ENCODE results near the gene ATF4. TPM values are rescaled to one million over a fixed set of nuclear protein-coding genes. Genes with fewer than 3 reads are reported as not detected.

The ATF4 gene
- total RNA-seq, 4 donors from 2014 or later = 222 to 550 (median 280) TPM

DNA sequence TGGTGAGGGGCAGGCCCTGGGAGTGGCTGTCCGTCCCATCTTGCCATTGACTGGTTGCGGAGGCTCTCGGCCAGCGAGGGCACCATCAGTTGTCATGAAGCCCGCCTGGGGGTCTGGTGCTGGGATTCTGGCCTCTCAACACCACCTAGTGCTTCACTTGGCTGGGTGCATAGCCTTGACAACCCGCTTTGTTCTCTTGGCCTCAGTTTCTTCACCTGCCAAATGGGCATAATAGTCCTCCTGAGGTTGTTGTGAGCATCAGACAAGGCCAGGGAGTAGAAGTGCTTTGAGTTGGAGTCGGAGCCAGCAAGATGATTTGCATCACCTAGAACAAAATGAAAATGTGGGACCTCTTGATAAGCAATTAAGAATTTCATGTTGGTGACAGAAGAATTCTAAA lies 48.7 kb downstream of the ATF4 start:
- H3K4me1 ChIP-seq = peaks cover 0 to 6% (median 0%) of the 10 kb centered on the region in 4 donors
- no peak for DNase-seq
- no peaks in the 10 kb centered on the region for H3K9me3 ChIP-seq
- no peak overlapping the region for H3K4me3 ChIP-seq
- no peaks in the 10 kb centered on the region for H3K36me3 ChIP-seq
- H3K27me3 ChIP-seq = no peaks in the 10 kb centered on the region
- TF ChIP-seq, protein P1, sequence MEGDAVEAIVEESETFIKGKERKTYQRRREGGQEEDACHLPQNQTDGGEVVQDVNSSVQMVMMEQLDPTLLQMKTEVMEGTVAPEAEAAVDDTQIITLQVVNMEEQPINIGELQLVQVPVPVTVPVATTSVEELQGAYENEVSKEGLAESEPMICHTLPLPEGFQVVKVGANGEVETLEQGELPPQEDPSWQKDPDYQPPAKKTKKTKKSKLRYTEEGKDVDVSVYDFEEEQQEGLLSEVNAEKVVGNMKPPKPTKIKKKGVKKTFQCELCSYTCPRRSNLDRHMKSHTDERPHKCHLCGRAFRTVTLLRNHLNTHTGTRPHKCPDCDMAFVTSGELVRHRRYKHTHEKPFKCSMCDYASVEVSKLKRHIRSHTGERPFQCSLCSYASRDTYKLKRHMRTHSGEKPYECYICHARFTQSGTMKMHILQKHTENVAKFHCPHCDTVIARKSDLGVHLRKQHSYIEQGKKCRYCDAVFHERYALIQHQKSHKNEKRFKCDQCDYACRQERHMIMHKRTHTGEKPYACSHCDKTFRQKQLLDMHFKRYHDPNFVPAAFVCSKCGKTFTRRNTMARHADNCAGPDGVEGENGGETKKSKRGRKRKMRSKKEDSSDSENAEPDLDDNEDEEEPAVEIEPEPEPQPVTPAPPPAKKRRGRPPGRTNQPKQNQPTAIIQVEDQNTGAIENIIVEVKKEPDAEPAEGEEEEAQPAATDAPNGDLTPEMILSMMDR (IDR thresholded peaks at IDR 0.05) = no peak
- no peak for TF ChIP-seq POLR2A (IDR thresholded peaks at IDR 0.05)
- no peak overlapping the region for H3K27ac ChIP-seq

DNA sequence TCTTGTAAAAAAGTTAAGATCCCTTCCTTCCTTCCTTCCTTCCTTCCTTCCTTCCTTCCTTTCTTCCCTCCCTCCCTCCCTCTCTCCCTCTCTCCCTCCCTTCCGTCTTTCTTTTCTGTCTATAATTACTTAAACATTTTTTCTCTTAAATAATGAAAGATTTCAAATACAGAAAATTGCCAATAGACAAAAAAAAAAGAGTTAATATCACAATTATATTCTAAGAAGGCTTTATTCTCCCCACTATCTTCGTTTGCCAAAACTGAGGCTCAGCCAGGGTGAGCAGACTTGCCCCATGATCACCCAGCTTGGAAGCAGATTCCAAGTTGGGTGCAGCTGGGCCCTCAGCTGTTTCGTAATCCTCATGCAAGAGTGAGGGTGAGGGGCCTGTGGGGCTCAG lies 49.9 kb downstream of the ATF4 start:
- H3K4me1 ChIP-seq = peaks cover 0 to 6% (median 0%) of the 10 kb centered on the region in 4 donors
- no peak for TF ChIP-seq POLR2A (IDR thresholded peaks at IDR 0.05)
- TF ChIP-seq, protein P1 (IDR thresholded peaks at IDR 0.05) = no peak
- H3K4me3 ChIP-seq = no peak overlapping the region
- no peaks in the 10 kb centered on the region for H3K36me3 ChIP-seq
- no peak overlapping the region for H3K27ac ChIP-seq
- no peak for DNase-seq
- no peaks in the 10 kb centered on the region for H3K9me3 ChIP-seq
- H3K27me3 ChIP-seq = no peaks in the 10 kb centered on the region

DNA sequence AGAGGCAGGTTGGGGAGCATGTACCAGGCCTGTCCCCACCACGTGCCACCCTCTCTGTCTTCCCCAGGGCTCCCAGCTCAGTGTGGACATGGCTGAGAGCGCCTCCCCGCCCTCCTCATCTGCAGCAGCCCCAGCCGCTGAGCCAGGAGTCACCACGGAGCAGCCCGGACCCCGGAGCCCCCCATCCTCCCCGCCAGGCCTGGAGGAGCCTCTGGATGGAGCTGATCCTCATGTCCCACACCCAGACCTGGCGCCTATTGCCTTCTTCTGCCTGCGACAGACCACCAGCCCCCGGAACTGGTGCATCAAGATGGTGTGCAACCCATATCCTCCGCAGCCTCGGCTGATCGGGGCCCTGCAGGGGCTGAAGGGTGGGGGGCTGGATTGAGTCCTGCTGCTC lies 50.3 kb downstream of the ATF4 start, which contains the start of gene CACNA1I:
CACNA1I (plus strand) TSS at position 89 of the 400 bp plus-strand sequence; CDS start at position 89, 0 bp downstream.
- TF ChIP-seq, protein P1 (IDR thresholded peaks at IDR 0.05) = no peak
- no peak for TF ChIP-seq POLR2A (IDR thresholded peaks at IDR 0.05)
- Histone ChIP-seq H3K27me3 (no peaks in the 10 kb centered on the region), H3K27ac (no peak within 1 kb of the TSS), H3K9me3 (no peaks in the 10 kb centered on the region), H3K36me3 (no peaks in the 10 kb centered on the region), H3K4me1 (peaks cover 0 to 6% (median 0%) of the 10 kb centered on the region in 4 donors), H3K4me3 (no peak within 1 kb of the TSS)
- no peak for DNase-seq

DNA sequence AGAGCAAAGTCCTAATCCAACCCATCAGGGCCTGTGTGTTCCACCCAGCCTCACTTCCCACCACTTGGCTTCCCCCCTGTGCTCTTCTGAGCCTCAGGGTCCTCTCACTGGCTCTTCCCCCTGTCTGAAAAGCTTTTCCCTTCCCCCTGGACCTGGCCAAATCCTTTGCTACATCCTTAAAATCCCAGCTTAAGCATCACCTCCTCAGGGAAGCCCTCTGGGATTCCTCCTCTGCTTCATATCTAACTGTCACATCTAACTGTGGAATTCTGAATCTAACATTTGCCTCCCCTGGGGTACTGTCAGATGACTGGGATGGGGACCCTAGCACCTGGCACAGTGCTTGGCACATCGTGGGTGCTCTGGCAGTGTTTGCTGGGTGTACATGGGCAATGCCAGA lies 51.2 kb downstream of the ATF4 start:
- Histone ChIP-seq H3K4me3 (no peak overlapping the region), H3K27me3 (no peaks in the 10 kb centered on the region), H3K27ac (no peak overlapping the region), H3K4me1 (peaks cover 0 to 6% (median 2%) of the 10 kb centered on the region in 4 donors), H3K36me3 (no peaks in the 10 kb centered on the region), H3K9me3 (no peaks in the 10 kb centered on the region)
- TF ChIP-seq, protein P1 (IDR thresholded peaks at IDR 0.05) = no peak
- no peak for DNase-seq

Other genes starting within 250 kb of the ATF4 start
- 1,000 to 10,000 TPM in 3 of 4 donors, 100 to 1,000 TPM in 1; 736 to 1,914 (median 1,266) TPM for gene RPL3, start 200.9 kb upstream of the ATF4 start, total RNA-seq
- 10 to 100 TPM in 1 of 4 donors, 1 to 10 TPM in 2, under 1 TPM in 1; 0.35 to 22.3 (median 2.5) TPM for gene SYNGR1, start 170.6 kb upstream of the ATF4 start, total RNA-seq
- 10 to 100 TPM; 15.6 to 74.3 (median 23.4) TPM for gene TAB1, start 120.8 kb upstream of the ATF4 start, total RNA-seq
- 10 to 100 TPM in 3 of 4 donors, 1 to 10 TPM in 1; 5.0 to 53.7 (median 49.6) TPM for gene MGAT3, start 63.5 kb upstream of the ATF4 start, total RNA-seq
- 10 to 100 TPM; 16.5 to 51.0 (median 41.3) TPM for gene MIEF1, start 18.3 kb upstream of the ATF4 start, total RNA-seq
- gene RPS19BP1, start 12.2 kb downstream of the ATF4 start, total RNA-seq = 100 to 1,000 TPM in 1 of 4 donors, 10 to 100 TPM in 3; 59.4 to 132 (median 93.7) TPM
- 1 to 10 TPM in 3 of 4 donors, under 1 TPM in 1; 0.95 to 6.6 (median 1.6) TPM for gene CACNA1I, start 50.2 kb downstream of the ATF4 start, total RNA-seq